B cell (primary cell): Measurements from ENCODE around the gene TRAPPC11. TPM values are rescaled to one million over a fixed set of nuclear protein-coding genes. Genes with fewer than 3 reads are reported as not detected.

ENCODE experiments used
- ATAC-seq: fragments of 200-7000 bp; cut with Tn5 transposase; one replicate; pipeline ENCODE4 v1.10.0; 2021; ENCODE audit warnings: low read depth, mild to moderate bottlenecking, moderate number of reproducible peaks, moderate library complexity
- CTCF ChIA-PET: fragments of 350-600 bp; sonication (Branson Sonifier 250); formaldehyde crosslinking; loops from one replicate; lab custom pipeline; 2021; ENCODE audit warnings: antibody characterized with exemption, inconsistent platforms; lab: Charles Lee
- POLR2A ChIA-PET: fragments of 350-600 bp; sonication (Branson Sonifier 250); formaldehyde crosslinking; loops from one replicate; lab custom pipeline; 2021; ENCODE audit warnings: antibody characterized with exemption; lab: Charles Lee
- DNase-seq: peaks from one replicate; pipeline ENCODE4 v3.0.0; 2013
- H2AFZ ChIP-seq: 2 replicates; pipeline ENCODE4 v1.6.1; 2012; ENCODE audit warnings: mild to moderate bottlenecking, low read depth, low read length; ENCODE audit not compliant: insufficient read depth, poor library complexity, severe bottlenecking
- H3K27ac ChIP-seq, 2 donors: 1 replicate in 1 of 2; 2 replicates in 1 of 2; pipeline ENCODE4 v1.5.1; 2012 to 2013; ENCODE audit warnings: low read length in 2 of 2, mild to moderate bottlenecking in 2 of 2, moderate library complexity in 1 of 2
- H3K27me3 ChIP-seq, 4 experiments: fragments of 200-600 bp in 1 of 4; sonication (generic) in 1 of 4; replicated peaks in 1 of 4; 1 replicate in 2 of 4; 2 replicates in 2 of 4; pipeline versions ENCODE4 v1.6.1 to v1.7.0; 2013 to 2016; ENCODE audit warnings: low read length in 3 of 4, mild to moderate bottlenecking in 2 of 4, mixed read lengths in 1 of 4, moderate library complexity in 1 of 4; ENCODE audit not compliant: insufficient read depth in 4 of 4, control insufficient read depth in 3 of 4; ENCODE audit errors: control extremely low read depth in 1 of 4
- H3K36me3 ChIP-seq, 2 experiments: replicated peaks in 1 of 2; 1 replicate in 1 of 2; 2 replicates in 1 of 2; pipeline versions ENCODE4 v1.6.1 to v1.7.1; 2013; ENCODE audit warnings: low read length in 1 of 2; ENCODE audit not compliant: insufficient read depth in 2 of 2, control insufficient read depth in 1 of 2; ENCODE audit errors: control extremely low read depth in 1 of 2, extremely low read depth in 1 of 2
- H3K4me1 ChIP-seq, 2 donors: fragments of 200-600 bp in 1 of 2; sonication (generic) in 1 of 2; 1 replicate in 1 of 2; 2 replicates in 1 of 2; pipeline versions ENCODE4 v1.5.1 to v1.6.1; 2013 to 2017; ENCODE audit warnings: low read length in 2 of 2; ENCODE audit not compliant: control insufficient read depth in 2 of 2, insufficient read depth in 2 of 2
- H3K4me2 ChIP-seq: replicated peaks from 2 replicates; pipeline ENCODE3; 2012; ENCODE audit warnings: mild to moderate bottlenecking, low read depth, low read length; ENCODE audit not compliant: poor library complexity, severe bottlenecking
- H3K4me3 ChIP-seq, 5 experiments: fragments of 200-600 bp in 1 of 5; sonication (generic) in 1 of 5; 1 replicate in 3 of 5; 2 replicates in 2 of 5; pipeline versions ENCODE4 v1.5.1 to v1.7.0; 2011 to 2016; ENCODE audit warnings: low read length in 4 of 5, mild to moderate bottlenecking in 4 of 5, low read depth in 2 of 5, control low read depth in 1 of 5, moderate library complexity in 1 of 5; ENCODE audit not compliant: insufficient read depth in 1 of 5; ENCODE audit errors: control extremely low read depth in 1 of 5, extremely low read depth in 1 of 5
- H3K79me2 ChIP-seq: fragments of 200-600 bp; sonication (generic); one replicate; pipeline ENCODE4 v1.6.0; 2016; ENCODE audit warnings: low read length; ENCODE audit not compliant: control insufficient read depth, insufficient read depth
- H3K9ac ChIP-seq: fragments of 200-600 bp; sonication (generic); 2 replicates; pipeline ENCODE4 v1.6.1; 2017; ENCODE audit warnings: mild to moderate bottlenecking, low read length, moderate library complexity
- H3K9me3 ChIP-seq, 3 donors: one replicate each; pipeline versions ENCODE4 v1.6.1 to v1.7.1; 2013; ENCODE audit warnings: low read length in 2 of 3; ENCODE audit not compliant: control insufficient read depth in 2 of 3, insufficient read depth in 1 of 3; ENCODE audit errors: control extremely low read depth in 1 of 3
- H4K20me1 ChIP-seq: 2 replicates; pipeline ENCODE4 v1.6.0; 2012; ENCODE audit warnings: mild to moderate bottlenecking, low read length; ENCODE audit not compliant: insufficient read depth, control insufficient read depth, poor library complexity, severe bottlenecking
- H3K27ac Mint-ChIP-seq: one replicate; pipeline ENCODE4 v1.8.0; 2021; ENCODE audit warnings: mixed read lengths
- H3K27me3 Mint-ChIP-seq: one replicate; pipeline ENCODE4 v1.8.0; 2021; ENCODE audit warnings: mixed read lengths
- H3K4me1 Mint-ChIP-seq: one replicate; pipeline ENCODE4 v1.8.0; 2021; ENCODE audit warnings: mixed read lengths
- H3K4me3 Mint-ChIP-seq: one replicate; pipeline ENCODE4 v1.8.0; 2021; ENCODE audit warnings: mixed read lengths
- H3K9me3 Mint-ChIP-seq: one replicate; pipeline ENCODE4 v1.8.0; 2022; ENCODE audit warnings: mixed read lengths; ENCODE audit not compliant: insufficient read depth
- CTCF ChIP-seq: fragments of 200-600 bp; IDR thresholded peaks from one replicate; pipeline ENCODE4 v1.8.0; 2022; ENCODE audit warnings: antibody characterized with exemption, mild to moderate bottlenecking
- EZH2 ChIP-seq: IDR thresholded peaks from 2 replicates; pipeline ENCODE4 v1.6.1; 2012; ENCODE audit warnings: borderline replicate concordance, low read depth, mild to moderate bottlenecking, moderate library complexity, low read length; ENCODE audit not compliant: insufficient read depth, poor library complexity, severe bottlenecking
- WGBS: methylation state at CpG from one replicate; pipeline ENCODE4 v1.1.5; 2013; ENCODE audit warnings: missing lambda C conversion rate; ENCODE audit not compliant: insufficient coverage; 5-methylcytosine and 5-hydroxymethylcytosine counted together
- intact Hi-C: fragments of 100-400 bp; cut with micrococcal nuclease; formaldehyde crosslinking; loops from one replicate; pipeline ENCODE4 v1.10.0; 2022
- polyA plus RNA-seq: library from polyadenylated mRNA; depleted of rRNA; stranded (reverse); fragments of >200 nt; gene quantifications from 2 replicates; pipeline ENCODE4 v1.2.3, GENCODE V29; 2012
- total RNA-seq, 2 donors: library from RNA; stranded (reverse); fragments of 120-200 nt in 1 of 2; gene quantifications; 1 replicate in 1 of 2; 2 replicates in 1 of 2; pipeline versions ENCODE4 v1.2.3 to v1.2.4, GENCODE V29; 2013 to 2022

Gene TRAPPC11
- total and polyA plus RNA-seq, 2 donors (not counting 1 experiment from before 2014, with no cell fraction given): 23.5 to 53.8 TPM

- H3K4me3 ChIP-seq: no peak overlapping the region
- H3K9ac ChIP-seq: no peak overlapping the region
- DNase-seq (no peak), ATAC-seq (no peak)
- H3K36me3 ChIP-seq: peaks cover 0 to 2% of the 10 kb centered on the region in 2 experiments
- H3K27ac Mint-ChIP-seq: no peak overlapping the region
- H3K79me2 ChIP-seq: no peaks in the 10 kb centered on the region
- no peaks in the 10 kb centered on the region for H3K4me1 ChIP-seq
- H3K9me3 ChIP-seq: no peaks in the 10 kb centered on the region
- POLR2A ChIA-PET: no interaction called here
- WGBS: 98% methylated on average over 6 of the region's 8 CpGs
- H4K20me1 ChIP-seq: no peaks in the 10 kb centered on the region
- no peaks in the 10 kb centered on the region for H3K27me3 ChIP-seq
- H2AFZ ChIP-seq: no peak overlapping the region
- H3K4me1 Mint-ChIP-seq: no peaks in the 10 kb centered on the region
- no peaks in the 10 kb centered on the region for H3K27me3 Mint-ChIP-seq
- H3K4me2 ChIP-seq: no peak overlapping the region
- intact Hi-C loops: no loop called here
- TF ChIP-seq EZH2 (no peak), CTCF (no peak)
- no peak overlapping the region for H3K4me3 Mint-ChIP-seq
- CTCF ChIA-PET: no interaction called here
- no peaks in the 10 kb centered on the region for H3K9me3 Mint-ChIP-seq
- H3K27ac ChIP-seq: no peak overlapping the region
These were observed 22.6 kb upstream of the TRAPPC11 start for GRCh38 chr4:183636503-183636902.

GRCh38 chr4:183636923-183637322 lies 22.2 kb upstream of the TRAPPC11 start:
- Histone ChIP-seq H3K4me3 (no peak overlapping the region), H3K27ac (no peak overlapping the region), H4K20me1 (no peaks in the 10 kb centered on the region), H3K4me1 (no peaks in the 10 kb centered on the region), H3K27me3 (no peaks in the 10 kb centered on the region), H3K9me3 (no peaks in the 10 kb centered on the region), H3K36me3 (peaks cover 0 to 2% of the 10 kb centered on the region in 2 experiments), H3K4me2 (no peak overlapping the region), H3K9ac (no peak overlapping the region), H3K79me2 (no peaks in the 10 kb centered on the region), H2AFZ (no peak overlapping the region)
- no peak overlapping the region for H3K4me3 Mint-ChIP-seq
- ATAC-seq: no peak
- DNase-seq: no peak
- TF ChIP-seq CTCF: no peak
- H3K9me3 Mint-ChIP-seq: no peaks in the 10 kb centered on the region
- POLR2A ChIA-PET: no interaction called here
- intact Hi-C loops: no loop called here
- H3K4me1 Mint-ChIP-seq: no peaks in the 10 kb centered on the region
- WGBS: 78% methylated on average over 1 of the region's 5 CpGs
- H3K27ac Mint-ChIP-seq: no peak overlapping the region
- CTCF ChIA-PET: interaction anchor here (0.5 kb wide), 1 partner anchor 119 kb away, joined by 3 read pairs; no protein-coding TSS in a partner anchor
- no peaks in the 10 kb centered on the region for H3K27me3 Mint-ChIP-seq
